Central memory CD4-positive, alpha-beta T cell (primary cell): ENCODE data around the gene CDH6.

Experiments
- DNase-seq: peaks from one replicate; pipeline ENCODE4 v3.0.0; 2022
- total RNA-seq, 3 experiments: gene quantifications; one replicate each; lab custom pipeline; 2026; lab: John Stamatoyannopoulos, UW

Gene CDH6
- 0 reads per million in 3 experiments for total RNA-seq

DNA sequence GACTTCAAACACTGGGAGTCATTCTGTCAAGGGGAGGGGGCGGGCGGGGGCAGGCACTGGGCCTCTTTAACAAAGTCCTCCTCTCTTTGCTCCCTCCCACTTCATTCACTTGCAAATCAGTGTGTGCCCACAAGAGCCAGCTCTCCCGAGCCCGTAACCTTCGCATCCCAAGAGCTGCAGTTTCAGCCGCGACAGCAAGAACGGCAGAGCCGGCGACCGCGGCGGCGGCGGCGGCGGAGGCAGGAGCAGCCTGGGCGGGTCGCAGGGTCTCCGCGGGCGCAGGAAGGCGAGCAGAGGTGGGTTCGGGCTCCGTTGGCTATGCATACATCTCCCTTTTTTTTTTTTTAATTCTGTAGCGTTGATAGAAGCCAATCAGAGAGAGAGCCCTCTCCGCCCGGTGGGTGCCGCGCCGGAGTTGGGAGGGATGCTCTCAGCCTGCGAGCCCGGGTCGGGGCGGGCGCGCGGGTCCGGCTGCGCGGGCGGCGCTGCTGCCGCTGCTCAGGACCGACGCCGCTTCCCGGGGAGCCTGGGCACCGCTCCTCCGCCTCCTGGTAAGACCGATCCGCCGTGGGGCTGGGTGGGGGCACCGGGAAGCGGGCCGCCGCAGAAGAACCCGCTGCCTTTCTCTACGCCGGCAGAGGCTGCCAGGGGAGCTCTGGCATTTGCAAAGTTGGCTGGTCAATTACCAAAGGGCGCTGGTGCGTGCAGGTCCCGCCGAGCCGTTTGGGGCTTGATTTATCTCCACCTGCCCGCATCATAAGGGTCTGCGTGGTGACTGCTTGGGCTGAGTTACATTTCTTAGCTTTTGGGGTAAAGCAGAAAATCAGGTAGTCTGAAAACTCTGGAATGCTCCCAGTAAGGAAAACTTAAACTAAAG is at the start of gene CDH6:
TSS of gene CDH6 (plus strand) at position 96 of the 877 bp plus-strand sequence. CDS start 73,788 bp downstream, outside the sequence.
- no peak for DNase-seq

- DNase-seq: no peak
Measured at GRCh38 chr5:31144364-31144763, 49.1 kb upstream of the CDH6 start.

DNA sequence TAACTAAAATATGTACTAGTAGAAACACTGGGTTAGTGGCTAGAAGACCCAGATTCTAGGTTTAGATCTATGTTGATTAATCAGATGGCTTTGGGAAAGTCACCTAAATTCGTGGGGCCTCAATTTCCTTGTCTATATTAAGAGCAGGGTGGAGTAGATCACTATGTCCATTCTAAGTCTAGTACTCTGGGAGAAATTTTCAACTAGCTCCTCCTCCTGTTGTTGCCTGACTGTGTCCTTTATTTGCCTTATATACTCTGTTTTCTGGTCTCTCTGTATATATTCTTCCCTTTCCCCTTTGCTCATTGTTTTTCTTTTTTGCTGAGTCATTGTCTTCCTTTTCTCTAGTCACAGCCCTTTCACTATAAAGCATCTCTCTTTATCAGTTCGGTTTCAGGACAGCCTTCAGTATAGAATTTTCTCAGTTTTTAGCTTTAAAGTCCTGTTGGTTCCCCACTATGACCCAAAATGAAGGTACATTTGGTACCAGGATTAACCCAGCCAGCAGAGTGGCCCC is 44.5 kb upstream of the CDH6 start:
- DNase-seq: no peak

DNA sequence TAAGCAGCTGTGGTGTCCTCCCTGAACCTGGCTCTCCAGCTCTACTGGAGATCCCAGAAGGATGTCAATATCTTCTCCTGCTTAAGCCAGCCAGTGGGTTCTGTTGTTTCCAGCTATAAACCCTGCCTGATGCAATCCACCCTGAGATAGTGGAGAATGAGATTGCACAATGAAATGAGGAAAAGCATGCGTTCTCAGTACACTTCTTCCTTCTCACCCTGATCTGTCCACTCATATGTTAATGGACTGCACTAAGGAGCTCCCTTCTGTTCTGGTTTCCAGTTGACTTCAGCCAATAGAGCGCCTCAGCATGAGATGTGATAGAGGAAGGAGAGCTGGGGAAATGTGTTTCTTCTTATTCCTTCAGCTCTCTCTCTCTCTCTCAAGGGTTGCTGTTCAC is 40.0 kb upstream of the CDH6 start:
- no peak for DNase-seq

GRCh38 chr5:31156631-31157160 is 36.8 kb upstream of the CDH6 start:
- DNase-seq: no peak

DNA sequence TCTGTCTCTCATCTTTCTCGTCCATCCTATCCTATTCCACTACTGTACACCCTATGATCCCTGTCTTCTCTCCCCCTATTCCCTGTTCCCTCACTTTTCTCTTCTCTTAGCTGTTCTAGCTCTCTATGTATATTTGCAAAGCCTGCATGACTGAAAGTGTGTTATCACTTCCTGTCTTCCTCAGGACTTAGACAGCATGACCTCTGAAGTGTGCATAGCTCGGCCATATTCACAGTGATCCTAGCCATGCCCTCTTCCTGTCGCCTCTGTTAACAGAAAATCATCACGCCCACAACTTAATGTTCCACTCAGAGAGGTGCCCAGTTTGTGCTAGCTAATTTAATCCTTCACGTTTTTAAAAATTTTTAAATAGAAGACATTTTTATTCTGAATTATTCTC is 35.8 kb upstream of the CDH6 start:
- DNase-seq: no peak

GRCh38 chr5:31158686-31159085 is 34.8 kb upstream of the CDH6 start:
- no peak for DNase-seq

- DNase-seq: no peak
Measured at GRCh38 chr5:31161781-31162181, 31.7 kb upstream of the CDH6 start.

DNA sequence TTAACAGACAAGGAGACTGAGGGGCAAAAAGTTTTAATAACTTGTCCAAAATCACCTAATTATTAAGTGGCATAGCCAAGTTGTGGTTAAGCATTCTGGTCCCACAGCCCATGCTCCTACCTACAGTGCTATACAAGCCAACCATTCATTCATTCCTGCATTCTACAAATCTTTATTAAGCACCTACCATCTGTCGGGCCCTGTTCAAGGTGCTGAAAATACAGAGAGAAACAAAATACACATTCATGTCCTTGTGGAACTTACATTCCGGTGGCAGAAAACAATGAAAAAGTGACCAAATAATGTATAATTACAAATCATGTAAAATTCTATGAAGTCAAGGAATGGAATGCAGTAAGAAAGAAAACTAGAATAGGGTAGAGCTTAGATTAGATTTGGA is 27.8 kb upstream of the CDH6 start:
- no peak for DNase-seq

DNA sequence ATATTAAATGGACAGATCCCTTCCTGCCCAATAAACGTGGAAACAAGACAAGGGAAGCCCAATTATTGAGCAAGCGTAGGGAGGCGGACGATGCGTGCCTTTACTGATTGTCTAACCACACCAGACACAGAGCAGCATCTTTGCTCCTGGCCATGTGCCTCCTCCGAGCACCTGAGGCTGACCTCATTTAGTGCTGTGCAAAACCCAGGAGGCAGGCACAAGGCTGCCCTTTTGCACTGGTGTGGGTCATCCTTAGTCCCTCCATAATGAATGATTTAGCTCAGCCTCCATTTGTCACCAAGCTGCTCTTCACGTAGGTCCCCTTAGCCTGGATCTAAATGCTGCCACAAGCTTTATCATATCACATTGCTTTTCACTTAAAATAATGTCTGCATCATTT is 24.1 kb upstream of the CDH6 start:
- DNase-seq: no peak

DNA sequence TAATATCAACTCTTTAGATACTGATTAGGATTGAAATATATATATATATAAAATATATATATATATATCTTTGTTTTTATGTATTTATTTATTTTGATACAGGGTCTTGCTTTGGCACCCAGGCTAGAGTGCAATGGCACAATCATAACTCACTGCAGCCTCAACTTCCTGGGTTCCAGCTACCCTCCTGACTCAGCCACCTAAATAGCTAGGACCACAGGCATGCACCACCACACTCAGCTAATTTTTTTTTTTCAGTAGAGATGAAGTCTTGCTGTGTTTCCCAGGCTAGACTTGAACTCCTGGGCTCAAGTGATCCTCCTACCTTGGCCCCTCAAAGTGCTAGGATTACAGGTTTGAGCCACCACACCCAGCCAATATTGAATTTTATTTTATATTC is 20.6 kb upstream of the CDH6 start:
- DNase-seq: no peak

GRCh38 chr5:31173614-31174013 is 19.9 kb upstream of the CDH6 start:
- DNase-seq: no peak

DNA sequence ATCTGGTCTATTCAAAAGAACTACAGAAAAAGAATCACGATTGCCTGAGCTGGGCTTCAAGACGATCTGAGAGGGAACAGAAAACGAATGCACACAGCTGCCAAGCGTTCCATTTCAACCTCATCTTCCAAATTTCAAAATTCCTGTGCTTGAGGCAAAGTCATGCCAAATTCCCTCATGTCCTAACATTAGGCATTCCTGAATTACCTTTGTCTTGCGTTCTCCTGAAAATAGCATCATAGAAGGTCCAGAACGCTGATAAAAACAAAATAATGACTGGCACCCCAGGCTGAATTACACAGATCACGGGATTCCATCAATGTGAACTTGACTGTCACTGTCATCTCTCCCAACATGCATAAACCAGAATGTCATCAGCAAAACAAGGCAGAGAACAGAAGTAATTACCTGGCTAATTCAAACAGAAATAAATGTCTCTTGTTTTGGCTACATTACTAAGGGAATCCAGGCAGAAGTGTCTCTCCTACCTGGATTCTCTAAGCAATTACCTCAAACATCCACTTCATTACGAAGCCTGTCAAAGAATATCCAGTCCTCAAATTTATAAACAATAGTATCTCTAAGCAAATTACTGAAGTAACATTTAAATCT is 12.0 kb upstream of the CDH6 start:
- DNase-seq: no peak

DNA sequence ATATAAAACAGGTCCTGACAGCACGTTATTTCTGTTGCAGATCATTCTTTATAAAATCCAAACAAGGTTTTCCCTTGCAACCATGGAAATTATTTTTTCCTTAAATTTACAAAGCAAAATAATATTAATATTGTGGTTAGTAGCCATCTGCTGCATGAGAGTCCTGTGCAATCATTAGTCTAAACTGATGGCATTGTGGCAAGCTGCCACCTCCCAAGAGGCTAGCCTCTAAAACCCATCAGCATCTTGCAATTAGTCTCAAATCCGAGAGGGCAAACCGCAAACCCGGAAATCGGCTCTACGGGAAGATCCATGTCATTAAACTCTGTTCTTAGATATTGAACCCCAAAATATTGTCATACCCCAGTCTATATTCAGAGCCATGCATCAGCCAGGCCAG is 11.3 kb upstream of the CDH6 start:
- no peak for DNase-seq

GRCh38 chr5:31185951-31186350 is 7.5 kb upstream of the CDH6 start:
- DNase-seq: no peak

GRCh38 chr5:31186672-31187267 is 6.7 kb upstream of the CDH6 start:
- no peak for DNase-seq

- no peak for DNase-seq
Measured at GRCh38 chr5:31187591-31187990, 5.9 kb upstream of the CDH6 start.

DNA sequence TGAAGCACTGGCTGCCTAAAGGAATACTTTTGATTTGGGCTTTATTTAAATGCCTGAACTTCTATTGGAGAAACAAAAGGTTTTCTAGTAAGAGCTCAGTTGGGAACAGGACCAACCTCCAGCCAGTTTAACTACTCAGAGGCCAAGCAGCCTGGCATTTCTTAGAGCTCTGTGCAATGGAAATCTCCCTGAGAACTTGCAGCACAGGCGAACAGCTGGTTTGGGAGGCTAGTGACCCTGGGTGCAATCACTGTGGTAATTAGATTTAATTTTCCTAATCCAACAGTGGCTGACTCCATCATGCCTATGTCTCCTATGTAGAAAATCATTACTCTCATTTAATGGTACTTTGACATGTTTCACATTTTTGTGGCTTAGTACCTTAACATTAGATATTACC is 1.0 kb upstream of the CDH6 start:
- no peak for DNase-seq

DNA sequence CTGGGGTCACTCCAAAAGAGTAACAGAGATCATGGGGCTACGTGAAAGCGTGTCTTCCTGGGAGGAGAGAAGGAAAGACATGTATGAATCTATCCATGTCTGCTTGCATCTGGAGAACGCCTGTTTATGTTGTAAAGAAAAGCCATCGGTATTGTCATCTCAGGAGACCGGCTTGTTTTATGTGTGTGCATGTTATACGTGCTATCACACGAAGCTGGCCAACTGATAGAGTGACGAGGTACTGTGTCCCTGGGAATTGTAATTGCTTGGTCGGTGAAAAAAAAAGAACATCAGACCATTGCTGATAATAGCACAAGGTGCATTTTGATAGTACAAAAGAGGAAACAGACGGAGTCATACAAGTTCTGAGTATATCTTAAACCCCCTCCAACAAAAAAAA is 370 bp upstream of the CDH6 start:
- no peak for DNase-seq

DNA sequence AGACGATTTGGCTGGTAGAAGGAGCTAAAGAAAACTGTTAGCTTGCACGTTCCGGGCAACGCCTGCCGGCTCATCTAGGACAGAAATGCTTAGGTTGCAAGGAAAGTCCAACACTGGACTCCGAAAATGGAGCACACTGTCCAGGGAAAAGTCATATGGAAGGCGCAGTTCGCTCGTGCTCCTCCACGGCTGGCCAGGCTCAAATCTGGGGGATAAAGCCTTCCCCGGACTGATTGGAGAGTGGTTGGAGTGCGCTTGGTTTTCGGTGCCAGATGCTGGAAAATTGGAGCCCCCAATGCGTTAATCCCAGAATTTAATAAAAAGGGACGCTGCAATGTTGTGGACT is 955 bp downstream of the CDH6 start:
- DNase-seq: no peak

DNA sequence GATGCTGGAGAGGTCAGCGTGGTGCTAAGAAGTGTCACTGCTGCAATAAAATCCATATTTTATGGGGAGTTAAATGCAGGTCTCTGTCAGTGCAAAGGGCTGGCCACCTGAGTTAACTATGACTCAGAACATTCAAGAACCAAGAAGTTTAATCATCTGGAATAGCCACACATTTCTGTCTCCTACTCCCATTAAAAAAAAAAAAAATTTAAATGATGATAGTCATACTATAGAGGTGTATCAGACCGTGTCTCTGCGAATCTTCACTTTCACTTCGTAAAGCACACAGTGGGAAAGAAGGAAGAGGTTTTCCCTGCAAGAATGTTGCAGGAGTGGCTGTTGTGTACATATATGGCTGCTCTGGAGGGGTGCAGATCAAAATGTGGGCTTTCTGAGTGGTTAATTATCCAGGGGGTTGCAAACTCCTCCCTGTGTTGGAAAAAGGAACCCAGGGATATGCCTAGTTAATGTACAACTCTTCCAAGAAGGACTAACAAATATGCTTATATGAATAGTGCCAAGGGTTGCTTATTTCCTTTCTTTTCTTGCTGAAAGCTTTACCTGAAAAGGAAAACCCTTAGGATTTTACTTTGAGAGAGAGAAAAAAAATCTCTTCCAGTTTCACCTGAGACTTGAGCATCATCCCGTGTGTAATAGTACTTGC is 1.5 kb downstream of the CDH6 start:
- no peak for DNase-seq

DNA sequence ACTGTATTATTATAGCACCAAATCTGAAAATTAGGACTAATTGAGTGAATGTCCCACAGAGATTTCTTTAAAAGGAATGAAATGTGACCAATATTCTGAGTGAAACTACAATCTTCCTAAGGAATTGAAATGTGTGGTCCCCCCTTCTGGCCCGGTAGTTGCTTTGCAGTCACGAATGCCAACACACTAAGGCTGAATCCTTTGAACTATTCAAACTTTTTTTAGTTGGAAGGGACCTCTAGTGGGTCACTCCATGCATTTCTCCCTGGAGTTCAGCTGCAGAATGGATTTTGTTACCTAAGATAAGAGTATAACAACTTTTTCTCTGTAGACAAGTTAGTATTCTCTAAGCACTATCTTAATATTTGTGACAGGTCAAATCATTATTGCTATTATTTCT is 2.8 kb downstream of the CDH6 start:
- no peak for DNase-seq

DNA sequence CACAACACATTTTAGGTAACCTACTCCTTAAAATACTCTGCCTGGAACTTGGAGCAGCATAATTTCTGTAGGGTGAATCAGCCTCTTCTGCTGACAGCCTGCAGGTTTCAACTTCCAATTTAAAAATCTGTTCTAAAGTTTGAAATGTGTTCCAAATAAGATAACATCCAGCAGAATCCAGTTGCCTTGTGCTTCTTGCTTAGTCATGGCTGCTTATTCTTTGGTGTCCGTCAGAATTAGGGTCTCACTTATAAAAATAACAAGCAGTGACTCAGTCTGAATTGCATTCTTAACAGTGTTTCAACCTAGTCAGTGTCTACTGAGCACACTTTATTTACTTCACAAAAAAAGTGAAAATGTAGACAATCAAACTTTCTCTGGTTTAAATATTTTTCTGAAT is 3.7 kb downstream of the CDH6 start:
- no peak for DNase-seq
